Fibroblast of upper back skin (primary cell): Measurements from ENCODE around the gene CYP19A1.

Source experiments
- DNase-seq: peaks from one replicate; pipeline ENCODE4 v3.0.0-alpha.2; 2013

CYP19A1 gene

DNA sequence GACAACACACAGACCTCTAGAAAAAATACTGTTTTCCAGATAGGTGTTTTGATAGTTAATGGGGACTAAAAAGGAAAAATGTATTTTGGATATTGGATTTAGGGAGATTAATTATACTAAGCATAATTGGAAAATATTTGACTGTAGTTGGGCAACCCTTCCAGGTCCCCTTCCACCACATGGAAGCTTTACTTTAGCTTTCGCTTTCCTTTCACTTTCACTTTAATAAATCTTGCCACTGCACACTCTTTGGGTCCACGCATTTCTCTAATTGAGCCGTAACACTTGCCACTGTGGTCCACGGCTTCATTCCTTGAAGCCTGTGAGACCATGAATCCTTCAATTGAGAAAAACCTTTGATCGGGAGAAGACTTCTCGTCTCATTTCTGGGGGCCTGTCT lies 18.6 kb upstream of the CYP19A1 start:
- no peak for DNase-seq

DNA sequence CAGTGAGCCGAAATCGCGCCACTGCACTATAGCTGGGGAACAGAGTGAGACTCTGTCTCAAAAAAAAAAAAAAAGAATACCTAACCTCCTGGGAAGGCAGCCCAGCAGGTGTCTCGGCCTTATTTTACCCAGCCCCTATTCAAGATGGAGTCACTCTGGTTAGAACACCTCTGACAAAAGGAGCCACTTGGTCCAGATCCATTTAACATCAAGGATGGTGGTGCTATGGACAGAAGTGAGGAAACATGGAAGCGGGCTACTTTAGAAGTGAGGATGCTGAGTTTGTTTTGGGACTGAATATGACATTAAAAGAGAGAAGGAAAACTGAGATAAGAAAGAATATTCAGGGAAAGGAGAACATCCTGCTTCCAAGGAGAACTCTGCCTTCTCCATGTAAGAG lies 17.8 kb upstream of the CYP19A1 start:
- no peak for DNase-seq

DNA sequence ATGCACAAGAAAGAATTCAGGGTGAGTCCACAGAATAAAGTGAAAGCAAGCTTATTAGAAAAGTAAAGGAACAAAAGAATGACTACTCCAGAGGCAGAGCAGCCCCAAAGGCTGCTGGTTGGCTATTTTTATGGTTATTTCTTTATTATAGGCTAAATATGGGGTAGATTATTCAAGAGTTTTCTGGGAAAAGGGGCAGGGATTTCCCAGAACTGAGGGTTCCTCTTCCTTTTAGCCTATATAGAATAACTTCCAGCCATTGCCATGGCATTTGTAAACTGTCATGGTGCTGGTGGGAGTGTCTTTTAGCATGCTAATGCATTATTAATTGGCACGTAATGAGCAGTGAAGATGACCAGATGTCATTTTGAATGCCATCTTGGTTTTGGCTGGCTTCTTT lies 16.7 kb upstream of the CYP19A1 start:
- no peak for DNase-seq

DNA sequence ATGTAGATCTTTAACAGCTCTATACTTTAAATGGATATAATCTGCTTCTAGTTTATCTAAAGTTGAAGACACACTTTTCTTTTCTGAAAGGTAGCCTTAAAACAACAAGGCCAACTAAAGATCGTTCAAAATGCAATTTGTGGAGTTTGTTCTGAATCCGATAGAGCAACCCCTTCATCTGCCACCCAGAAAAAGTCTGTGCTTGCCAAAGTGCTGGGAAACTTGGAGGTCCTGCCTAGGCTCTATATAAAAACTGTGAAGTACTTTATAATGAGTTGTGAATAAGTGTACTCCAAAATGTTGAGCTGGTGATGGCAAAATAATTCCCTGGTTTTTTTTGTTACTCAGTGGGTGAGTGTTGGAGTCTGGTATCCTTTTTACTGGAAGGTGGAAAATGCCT lies 15.6 kb upstream of the CYP19A1 start:
- no peak for DNase-seq

DNA sequence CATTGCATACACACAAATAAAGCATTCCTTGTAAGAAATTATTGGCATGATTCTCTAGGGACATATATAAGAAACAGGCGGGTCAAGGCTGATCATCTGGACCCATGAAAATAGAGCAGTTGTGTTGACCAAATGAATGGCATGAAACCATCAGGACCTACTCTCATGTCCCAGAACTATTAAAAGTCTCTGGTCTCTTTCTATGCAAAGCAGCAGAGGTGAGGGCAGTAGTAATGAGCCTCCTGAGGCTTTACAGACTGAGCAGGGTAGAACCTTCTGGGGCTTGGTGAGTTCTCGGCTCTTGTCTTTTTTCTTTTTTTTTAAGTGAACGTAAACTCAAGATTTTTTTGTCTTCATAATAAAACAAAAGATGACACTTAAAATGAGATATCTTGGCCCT lies 12.3 kb upstream of the CYP19A1 start:
- DNase-seq = no peak

DNA sequence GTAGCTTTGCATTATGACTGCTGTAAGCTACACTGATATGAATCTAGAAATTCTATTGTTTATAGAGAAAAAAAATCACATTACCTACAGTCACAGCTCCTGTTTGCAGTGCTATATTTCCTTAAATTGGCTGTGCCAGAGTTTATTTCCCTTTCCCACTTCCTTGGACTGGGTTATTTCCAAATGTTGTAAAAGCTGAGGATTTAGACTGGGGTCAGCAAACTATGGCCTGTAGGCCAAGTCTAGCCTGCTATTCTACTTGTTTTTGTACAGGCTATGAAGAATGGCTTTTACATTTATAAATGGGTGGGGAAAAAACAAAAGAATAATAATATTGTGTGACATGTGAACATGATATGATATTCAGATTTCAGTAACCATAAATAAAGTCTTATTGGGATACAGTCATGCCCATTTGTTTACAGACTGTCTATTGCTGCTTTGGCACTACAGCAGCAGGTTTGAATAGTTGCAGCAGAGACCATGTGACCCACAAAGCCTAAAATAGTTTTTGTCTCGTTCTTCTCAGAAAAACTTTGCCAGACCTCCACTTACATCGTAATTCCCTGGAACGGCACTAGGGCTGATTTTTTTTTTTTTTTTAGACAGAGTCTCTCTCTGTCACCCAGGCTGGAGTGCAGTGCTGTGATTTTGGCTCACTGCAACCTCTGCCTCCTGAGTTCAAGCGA lies 10.9 kb upstream of the CYP19A1 start:
- no peak for DNase-seq

DNA sequence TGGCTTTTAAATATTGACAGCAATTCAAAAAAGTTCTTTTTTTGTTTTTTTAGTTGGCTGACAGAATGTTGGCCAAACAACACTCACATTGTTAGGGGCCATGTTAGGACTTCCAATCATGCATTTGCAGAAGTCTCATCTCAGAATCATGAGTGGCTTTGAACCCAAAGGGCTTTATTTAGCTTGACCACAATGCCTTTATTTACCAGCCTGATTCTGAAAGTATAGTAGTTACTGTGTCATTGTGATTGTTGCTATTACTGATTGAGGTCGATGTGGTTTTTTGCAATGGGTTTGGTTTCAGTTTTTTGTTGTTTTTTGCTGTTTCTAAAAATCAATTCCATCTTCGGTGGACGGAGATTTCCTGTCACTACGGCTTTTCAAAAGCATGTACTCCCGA lies 10.3 kb upstream of the CYP19A1 start:
- no peak for DNase-seq

DNA sequence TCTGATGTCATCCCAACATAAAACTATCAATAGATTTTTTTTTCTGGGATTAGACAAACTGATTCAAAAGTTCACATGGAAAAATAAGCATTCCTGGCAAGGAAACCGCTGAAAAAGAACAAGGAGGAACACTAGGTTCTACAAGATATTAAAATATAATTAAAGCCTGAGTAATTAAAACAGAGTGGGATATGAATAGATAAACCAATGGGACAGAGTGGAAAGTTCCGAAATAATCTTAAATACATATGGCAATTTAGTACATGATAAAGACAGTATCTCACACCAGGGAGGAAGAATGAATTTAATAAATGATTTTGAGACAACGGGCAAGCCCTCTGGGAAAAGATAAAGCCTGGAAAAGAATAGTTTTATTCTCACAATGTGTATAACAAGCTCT lies 7.7 kb upstream of the CYP19A1 start:
- DNase-seq = no peak

DNA sequence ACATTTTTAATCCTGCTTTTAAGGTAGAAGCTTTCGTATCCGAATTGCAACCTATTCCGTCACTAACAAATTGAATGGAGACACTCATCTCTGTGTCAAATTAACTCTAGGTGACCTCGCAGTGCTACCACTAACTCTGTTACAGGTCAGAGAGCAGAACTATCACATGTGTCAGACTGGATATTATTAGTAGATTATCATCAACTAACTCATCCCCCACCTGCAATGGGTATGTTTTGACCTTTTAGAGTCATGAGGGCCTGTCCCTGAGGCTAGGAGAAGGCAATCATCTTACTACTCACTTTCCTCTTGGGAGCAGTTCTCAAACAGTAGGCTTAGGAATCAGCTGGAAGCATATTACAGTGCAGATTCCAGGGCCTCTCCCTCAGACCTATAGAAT lies 5.1 kb upstream of the CYP19A1 start:
- DNase-seq = no peak

DNA sequence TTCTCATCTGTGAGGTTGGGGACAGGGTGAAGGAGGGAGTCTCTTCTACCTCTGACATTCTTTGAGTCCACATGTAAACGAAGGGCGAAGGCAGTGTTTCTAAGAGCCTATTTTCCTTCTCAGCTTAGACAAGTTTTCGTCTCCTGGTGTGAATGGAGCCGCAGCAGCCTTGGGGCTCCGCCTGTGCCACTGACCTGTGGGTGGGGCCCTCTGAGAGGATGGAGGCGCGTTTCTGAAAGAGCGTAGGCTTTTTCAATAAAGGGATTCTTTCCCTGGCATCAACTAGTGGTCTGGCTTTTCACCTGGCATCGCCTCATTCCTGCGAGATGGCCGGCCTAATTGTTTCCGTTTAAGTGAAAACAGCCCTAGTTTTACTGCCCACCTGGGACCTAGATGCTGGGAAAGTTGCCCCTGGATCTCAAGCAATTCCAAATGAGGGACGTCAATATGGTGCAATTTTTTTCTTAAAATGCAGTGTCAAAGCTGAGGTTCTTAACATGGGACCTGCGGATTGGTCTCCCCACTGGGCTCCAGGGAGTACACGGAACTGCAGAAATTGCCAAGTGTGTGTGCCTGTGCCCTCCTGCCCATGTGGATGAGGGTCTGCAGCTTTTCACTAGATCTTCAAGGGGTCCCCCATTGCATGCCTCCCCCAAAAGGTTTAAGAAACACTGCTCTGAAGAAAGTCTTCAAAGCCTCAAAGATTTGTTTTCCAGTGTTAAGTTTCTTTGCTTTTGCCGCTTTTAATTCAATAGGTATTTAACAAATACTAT lies 4.0 kb upstream of the CYP19A1 start:
- no peak for DNase-seq

DNA sequence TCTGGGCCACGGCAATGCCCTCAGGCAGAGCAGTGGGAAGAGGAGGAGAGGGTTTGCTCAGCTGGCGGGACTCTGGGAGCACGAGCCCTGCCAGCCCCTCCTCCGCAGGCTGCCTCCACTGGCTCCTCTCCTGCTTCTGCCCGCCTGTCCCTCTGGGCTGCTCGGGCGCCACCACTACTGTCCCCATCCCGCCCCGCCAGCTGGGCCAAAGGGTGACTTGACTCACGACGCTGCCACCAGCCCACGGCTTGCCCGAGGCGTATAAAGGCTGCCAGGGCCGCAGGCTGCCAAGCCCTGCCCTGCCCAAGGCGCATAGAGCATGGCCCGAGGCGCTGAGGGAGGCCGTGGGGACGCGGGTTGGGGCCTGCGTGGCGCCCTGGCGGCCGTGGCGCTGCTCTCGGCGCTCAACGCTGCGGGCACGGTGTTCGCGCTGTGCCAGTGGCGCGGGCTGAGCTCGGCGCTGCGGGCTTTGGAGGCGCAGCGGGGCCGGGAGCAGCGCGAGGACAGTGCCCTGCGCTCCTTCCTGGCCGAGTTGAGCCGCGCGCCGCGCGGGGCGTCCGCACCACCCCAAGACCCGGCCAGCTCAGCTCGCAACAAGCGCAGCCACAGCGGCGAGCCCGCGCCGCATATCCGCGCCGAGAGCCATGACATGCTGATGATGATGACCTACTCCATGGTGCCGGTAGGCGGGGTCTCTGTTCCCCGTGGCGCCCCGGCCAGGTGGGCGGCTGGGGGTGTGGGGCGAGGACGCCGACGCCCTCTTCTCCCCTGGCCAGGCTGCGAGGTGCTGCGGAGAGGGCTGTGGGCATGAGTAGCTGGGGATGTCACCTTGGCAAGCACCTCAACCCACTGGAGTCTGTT lies 3.2 kb upstream of the CYP19A1 start, which contains the start of gene GLDN:
GLDN (plus strand) TSS at position 290 of the 861 bp plus-strand sequence; CDS start at position 320, 30 bp downstream.
- DNase-seq = no peak

DNA sequence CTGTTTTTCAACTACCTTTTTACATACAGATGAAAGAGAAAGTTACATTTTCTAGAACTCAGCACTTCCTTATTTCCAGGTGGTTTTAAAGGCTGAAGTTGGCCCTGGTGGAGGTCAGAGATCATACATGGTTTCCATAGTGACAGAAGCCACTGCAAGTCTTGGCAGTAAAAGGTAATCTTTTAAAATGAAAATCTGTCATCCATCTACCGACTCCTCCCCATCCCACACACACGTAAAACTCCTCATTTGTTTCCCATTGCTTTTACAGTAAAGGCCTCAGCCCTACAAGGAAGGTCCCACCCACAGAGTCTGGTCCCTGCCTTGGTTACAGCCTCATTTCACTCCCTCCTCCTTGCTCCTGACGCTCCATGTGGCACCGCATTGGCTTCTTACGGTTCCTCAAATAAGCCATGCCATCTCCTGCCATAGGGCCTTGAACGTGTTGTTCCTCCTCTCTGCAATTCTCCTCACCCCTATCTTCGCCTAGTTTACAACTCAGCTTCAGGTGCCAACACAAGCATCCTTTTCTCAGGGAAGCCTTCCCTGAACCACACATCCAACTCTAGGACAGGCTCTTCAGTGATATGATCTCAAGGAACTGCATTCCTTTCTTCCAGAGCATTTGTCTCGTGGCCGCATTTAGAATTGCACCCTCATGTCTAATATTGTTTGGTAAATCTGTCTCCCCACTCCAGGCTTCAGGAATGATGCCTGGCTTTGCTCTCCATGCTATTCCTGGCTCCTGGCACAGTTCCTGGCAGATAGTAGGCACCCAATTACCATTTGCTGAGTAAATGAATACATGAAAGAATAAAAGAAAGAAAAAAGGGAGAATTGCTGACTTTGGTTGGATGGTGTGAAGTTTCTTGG lies 2.6 kb downstream of the CYP19A1 start:
- DNase-seq = no peak

DNA sequence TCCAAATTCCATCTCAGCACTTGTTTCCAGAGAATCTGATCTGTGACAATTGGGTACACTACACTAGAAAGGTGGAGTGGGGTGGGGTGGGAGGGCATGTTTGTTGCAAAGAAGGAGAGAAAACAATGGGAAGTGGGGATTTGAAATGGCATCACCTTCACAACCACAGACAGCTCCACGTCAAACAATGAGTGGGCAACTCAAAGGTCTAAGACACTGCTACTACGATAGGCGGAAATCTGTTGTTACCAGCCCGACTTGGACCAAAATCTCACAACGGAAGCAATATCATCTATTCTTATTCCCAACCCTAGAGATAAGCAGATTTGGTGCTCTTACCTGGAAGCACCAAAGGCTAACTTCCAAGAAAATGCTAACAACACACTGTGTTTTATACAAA lies 3.3 kb downstream of the CYP19A1 start:
- no peak for DNase-seq

DNA sequence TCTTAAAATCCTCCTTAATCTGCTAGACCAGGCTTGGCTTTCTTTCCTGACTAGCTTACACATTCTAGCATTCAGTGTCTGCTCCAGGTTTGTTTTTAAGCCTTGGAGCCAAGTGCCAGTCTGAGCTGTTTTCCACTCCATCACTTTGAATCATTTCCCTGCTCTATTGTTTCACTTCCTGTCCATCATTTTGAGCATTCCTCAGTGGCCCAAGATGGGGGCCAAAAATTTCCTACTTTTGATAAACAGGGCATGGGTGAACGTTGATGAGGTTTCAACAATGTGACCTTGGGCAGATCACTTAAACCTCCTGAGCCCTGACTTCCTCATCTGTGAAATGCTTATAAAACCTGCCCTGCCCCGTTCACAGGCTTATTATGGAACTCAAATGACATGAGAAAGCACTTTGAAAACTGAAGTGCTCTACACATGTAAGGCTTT lies 4.4 kb downstream of the CYP19A1 start:
- DNase-seq = no peak

DNA sequence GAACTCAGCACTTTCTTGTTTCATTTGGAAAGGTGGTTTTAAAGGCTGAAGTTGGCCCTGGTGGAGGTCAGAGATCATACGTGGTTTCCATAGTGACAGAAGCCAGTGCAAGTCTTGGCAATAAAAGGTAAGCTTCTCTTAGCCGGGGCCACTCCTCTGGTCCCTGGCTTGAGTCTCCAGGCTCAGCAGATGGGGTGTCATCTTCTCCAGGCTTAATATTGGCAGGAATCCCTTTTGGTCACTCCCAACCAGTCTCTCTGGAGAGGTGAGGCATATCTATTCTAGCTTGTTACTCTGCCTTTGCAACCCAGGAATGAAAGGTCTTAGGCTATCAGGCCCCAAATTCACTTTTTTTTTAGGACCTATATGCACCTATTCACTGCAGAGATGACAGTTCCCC lies 4.8 kb downstream of the CYP19A1 start:
- no peak for DNase-seq

DNA sequence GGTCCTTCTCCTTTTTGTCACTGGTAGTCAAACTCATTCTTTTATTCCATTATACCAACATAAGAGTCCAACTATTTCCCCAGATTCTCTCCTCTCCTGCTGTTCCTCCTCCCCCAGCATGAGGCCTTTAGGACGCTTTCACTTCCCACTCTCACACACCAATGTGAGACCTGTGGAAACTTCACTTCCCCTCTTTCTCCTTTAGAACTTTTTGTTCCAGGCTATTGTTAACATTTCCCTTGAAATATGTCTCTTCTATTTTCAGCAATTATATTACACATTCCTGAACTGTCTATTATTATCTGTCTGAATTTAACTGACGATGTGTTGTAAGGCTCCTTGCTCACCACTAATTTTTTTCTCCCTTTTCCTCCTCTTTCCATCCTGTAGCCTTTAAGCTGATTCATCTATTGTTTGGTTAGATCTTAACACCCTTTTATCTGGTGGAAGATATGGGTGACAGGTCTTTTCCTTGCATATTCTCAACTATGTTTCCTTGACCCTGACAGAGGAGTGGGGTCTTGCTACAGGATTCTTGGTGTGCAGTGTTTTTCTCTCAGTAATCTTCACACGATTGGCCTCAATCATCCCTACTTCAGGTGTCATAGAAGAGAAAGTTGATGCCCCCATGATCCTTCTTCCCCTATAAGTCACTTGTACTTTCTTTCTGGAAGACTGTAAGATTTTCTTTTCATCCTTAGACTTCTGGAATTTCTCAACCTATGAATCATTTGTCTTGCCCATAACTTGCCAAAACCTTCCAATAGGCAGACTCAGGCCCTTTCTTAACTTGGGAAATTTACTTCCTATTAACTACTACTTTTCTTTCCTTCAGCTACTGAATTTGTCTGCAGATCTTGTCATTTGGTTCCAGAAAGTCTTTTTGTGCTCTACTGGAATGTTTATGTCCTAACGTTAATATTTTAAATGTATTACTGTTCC lies 5.9 kb downstream of the CYP19A1 start:
- DNase-seq = peak; percentile 58

DNA sequence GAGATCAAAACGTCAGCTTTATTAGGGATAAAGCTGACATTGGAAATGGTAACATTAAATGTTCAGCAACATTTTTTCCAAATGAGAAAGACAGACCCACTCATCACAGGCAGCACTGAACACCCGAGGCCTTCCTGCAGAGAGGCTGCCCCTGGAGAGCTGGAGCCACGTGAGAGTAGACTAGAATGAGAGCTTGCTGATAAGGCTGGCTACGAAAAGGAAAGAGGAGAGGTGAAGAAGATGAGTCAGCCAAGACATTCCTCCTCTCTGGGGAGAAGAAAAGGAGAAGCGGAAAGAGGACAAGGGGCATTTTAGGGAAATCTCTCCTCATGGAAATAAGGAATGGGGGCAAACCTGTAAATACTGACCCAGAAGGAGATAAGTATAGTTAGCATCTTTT lies 7.3 kb downstream of the CYP19A1 start:
- DNase-seq = peak; percentile 47

DNA sequence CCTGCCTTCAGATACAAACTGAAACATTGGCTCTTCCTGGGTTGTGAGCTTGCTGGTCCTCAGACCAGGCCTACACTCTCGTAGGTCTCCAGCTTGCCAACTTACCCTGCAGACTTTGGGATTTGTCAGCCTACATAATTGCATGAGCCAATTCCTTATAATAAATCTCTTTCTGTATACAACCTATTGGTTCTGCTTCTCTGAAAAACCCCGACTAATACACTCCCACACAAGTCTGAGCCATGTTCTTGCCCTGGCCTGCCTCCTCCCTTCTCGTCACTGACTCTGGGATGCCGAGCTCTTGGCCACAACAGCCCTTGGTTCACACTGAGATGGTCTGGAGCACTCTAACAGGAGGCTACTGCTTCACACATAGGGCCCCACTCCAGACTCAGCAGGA lies 9.5 kb downstream of the CYP19A1 start:
- no peak for DNase-seq

DNA sequence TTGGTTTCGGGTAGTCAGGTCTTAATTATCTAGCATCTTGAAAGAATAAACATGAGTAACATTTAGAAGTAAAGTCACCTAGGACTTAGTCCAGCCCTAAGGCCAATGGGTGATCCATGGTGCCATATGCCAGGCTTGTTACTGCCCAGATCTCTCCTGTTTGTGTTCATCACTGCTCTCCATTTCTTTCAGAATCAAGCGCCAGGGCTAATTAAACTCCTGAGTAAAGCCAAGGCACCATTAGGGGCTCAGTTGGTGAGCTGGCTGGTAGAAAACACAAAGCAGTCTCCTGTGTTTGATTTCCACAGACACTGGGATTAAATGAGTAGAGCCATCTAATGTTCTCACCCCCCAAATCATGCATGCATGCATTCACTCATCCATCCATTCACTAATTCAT lies 11.3 kb downstream of the CYP19A1 start:
- no peak for DNase-seq

DNA sequence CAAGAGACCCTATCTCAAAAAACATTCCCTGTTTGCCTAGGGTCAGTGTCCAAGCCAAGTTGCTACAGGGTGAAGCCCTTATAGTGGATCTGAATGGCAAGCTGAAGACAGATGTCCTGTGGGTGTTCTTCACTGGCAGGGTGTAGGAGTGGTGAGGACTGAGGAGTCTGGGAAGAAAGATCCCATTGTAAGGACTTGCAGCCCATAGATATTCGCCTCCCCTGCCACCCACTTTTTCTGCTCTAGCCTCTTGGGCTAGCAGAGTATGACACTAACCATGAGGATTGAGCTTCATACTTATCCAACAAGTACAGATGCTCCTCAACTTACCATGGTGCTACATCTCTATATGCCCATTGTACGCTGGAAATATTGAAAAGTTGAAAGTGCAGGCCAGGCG lies 13.2 kb downstream of the CYP19A1 start:
- DNase-seq = no peak

DNA sequence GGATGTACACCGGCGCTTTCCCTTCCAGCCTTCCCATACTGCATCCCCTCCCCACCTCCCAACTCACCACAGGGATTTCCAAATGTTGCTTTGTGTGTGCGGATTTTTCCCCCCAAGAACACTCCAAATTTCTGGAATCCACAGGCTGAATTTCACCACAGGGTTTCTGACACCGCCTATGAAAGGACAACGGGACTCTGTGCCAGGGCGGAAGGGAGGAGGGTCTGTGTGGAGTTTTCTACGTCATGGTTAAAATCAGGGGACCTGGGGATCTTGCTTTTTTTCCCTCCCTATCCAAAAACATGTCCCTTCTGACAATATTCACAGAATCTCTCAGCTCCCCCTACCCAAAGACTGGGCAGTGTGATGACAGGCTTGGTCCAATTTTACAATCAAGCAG lies 14.6 kb downstream of the CYP19A1 start:
- DNase-seq = no peak
